ENCODE results near the gene LYSMD3.

Gene LYSMD3

DNA sequence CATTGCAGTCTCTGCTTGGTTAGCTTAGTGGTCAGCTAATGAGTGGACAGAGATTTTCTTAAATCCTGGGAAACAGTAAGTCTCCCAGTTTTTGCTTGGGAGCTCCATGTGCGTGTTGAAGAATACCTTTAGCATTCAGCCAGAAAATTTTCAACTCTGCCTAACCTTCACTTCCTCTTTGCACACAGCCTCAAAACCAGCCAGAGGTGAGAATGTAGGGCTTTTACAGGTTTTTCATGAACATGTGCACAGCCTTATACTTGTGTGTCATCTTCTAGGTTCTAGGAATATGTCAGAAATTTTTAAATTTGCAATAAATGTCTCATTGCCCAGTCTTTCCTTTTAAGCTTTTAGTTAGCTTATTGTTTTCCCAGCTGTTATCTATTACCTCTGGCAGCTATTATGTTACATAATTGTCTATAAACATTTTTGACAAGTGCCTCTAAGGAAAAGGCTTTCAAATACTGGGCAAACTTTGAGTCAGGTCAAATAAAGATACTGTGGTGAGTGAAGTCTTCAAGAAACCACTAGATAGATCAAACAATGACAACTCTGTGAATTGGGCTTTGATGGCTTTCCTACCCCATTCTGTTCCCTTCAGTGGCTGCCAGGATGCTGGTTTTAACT is 41.9 kb upstream of the LYSMD3 start:
- H3K27ac ChIP-seq (ENCODE audit: low read depth, low read length, poor library complexity, severe bottlenecking) = no peak overlapping the region

DNA sequence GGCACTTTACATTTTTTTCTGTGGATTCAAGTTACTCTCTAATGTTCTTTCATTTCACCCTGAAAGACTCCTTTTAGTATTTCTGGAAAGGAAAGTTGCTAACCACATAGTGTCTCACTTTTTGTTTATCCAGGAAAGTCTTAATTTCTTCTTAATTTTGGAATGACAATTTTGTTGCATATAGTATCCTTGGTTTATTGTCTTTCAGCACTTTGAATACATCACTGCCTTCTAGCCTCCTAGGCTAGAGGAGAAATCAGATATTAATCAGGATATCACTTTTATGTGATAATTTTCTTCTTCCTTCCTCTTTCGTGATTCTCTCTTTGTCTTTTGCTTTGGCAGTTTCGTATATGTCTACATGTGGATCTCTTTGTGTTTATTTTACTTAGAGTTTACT is 40.6 kb upstream of the LYSMD3 start:
- no peak overlapping the region for H2AFZ ChIP-seq (ENCODE audit: low read length)
- no peaks in the 10 kb centered on the region for H3K36me3 ChIP-seq (ENCODE audit: insufficient read depth, low read length)
- no peaks in the 10 kb centered on the region for H4K20me1 ChIP-seq (ENCODE audit: insufficient read depth, low read length)
- H3K79me2 ChIP-seq (ENCODE audit: insufficient read depth, low read length) = no peaks in the 10 kb centered on the region
- no peak for TF ChIP-seq EZH2 (IDR thresholded peaks at IDR 0.05; ENCODE audit: borderline replicate concordance, low read length)
- TF ChIP-seq, protein P1, sequence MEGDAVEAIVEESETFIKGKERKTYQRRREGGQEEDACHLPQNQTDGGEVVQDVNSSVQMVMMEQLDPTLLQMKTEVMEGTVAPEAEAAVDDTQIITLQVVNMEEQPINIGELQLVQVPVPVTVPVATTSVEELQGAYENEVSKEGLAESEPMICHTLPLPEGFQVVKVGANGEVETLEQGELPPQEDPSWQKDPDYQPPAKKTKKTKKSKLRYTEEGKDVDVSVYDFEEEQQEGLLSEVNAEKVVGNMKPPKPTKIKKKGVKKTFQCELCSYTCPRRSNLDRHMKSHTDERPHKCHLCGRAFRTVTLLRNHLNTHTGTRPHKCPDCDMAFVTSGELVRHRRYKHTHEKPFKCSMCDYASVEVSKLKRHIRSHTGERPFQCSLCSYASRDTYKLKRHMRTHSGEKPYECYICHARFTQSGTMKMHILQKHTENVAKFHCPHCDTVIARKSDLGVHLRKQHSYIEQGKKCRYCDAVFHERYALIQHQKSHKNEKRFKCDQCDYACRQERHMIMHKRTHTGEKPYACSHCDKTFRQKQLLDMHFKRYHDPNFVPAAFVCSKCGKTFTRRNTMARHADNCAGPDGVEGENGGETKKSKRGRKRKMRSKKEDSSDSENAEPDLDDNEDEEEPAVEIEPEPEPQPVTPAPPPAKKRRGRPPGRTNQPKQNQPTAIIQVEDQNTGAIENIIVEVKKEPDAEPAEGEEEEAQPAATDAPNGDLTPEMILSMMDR (IDR thresholded peaks at IDR 0.05; ENCODE audit: low read length) = no peak
- H3K27me3 ChIP-seq (ENCODE audit: insufficient read depth, low read length) = no peaks in the 10 kb centered on the region
- no peak overlapping the region for H3K4me2 ChIP-seq (ENCODE audit: low read length)
- H3K9ac ChIP-seq (ENCODE audit: low read length) = no peak overlapping the region
- no peak overlapping the region for H3K27ac ChIP-seq (ENCODE audit: low read depth, low read length, poor library complexity, severe bottlenecking)
- no peaks in the 10 kb centered on the region for H3K9me2 ChIP-seq (ENCODE audit: low read depth, low read length)
- H3K4me3 ChIP-seq (ENCODE audit: low read depth, low read length, poor library complexity, severe bottlenecking) = no peak overlapping the region
- no peaks in the 10 kb centered on the region for H3K4me1 ChIP-seq (ENCODE audit: insufficient read depth, low read length, severe bottlenecking)
- H3F3A ChIP-seq (ENCODE audit: insufficient read depth, low read length) = no peaks in the 10 kb centered on the region
- no peaks in the 10 kb centered on the region for H3K9me3 ChIP-seq (ENCODE audit: low read length)

More for the DNA sequence above, 41.9 kb upstream of the LYSMD3 start:
- Histone ChIP-seq H3K27me3 (ENCODE audit: insufficient read depth, low read length) (no peaks in the 10 kb centered on the region), H3F3A (ENCODE audit: insufficient read depth, low read length) (no peaks in the 10 kb centered on the region), H3K4me1 (ENCODE audit: insufficient read depth, low read length, severe bottlenecking) (no peaks in the 10 kb centered on the region), H3K79me2 (ENCODE audit: insufficient read depth, low read length) (no peaks in the 10 kb centered on the region), H3K4me3 (ENCODE audit: low read depth, low read length, poor library complexity, severe bottlenecking) (no peak overlapping the region), H3K4me2 (ENCODE audit: low read length) (no peak overlapping the region), H3K9me2 (ENCODE audit: low read depth, low read length) (no peaks in the 10 kb centered on the region), H4K20me1 (ENCODE audit: insufficient read depth, low read length) (no peaks in the 10 kb centered on the region), H2AFZ (ENCODE audit: low read length) (no peak overlapping the region), H3K9ac (ENCODE audit: low read length) (no peak overlapping the region), H3K9me3 (ENCODE audit: low read length) (no peaks in the 10 kb centered on the region), H3K36me3 (ENCODE audit: insufficient read depth, low read length) (no peaks in the 10 kb centered on the region)
- no peak for TF ChIP-seq EZH2 (IDR thresholded peaks at IDR 0.05; ENCODE audit: borderline replicate concordance, low read length)
- TF ChIP-seq, protein P1 (IDR thresholded peaks at IDR 0.05; ENCODE audit: low read length) = no peak

DNA sequence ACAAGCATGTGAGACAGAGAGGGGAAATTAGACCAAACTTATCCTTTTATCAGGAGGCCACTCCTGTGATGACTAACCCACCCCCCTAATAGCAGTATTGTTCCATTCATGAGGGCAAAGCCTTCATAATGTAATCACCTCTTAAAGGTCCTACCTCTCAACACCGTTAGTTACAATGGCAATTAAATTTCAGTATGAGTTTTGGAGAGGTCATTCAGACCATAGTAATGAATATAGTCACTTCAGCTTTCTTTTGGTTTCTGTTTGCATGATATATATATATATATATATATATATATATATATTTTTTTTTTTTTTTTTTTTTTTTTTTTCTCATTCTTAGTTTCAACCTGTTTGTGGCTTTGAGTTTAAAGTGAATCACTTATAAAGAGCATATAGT is 39.7 kb upstream of the LYSMD3 start:
- Histone ChIP-seq H2AFZ (ENCODE audit: low read length) (no peak overlapping the region), H4K20me1 (ENCODE audit: insufficient read depth, low read length) (no peaks in the 10 kb centered on the region), H3K79me2 (ENCODE audit: insufficient read depth, low read length) (no peaks in the 10 kb centered on the region), H3K4me1 (ENCODE audit: insufficient read depth, low read length, severe bottlenecking) (no peaks in the 10 kb centered on the region), H3K4me3 (ENCODE audit: low read depth, low read length, poor library complexity, severe bottlenecking) (no peak overlapping the region), H3K27me3 (ENCODE audit: insufficient read depth, low read length) (no peaks in the 10 kb centered on the region), H3K9ac (ENCODE audit: low read length) (no peak overlapping the region), H3K36me3 (ENCODE audit: insufficient read depth, low read length) (no peaks in the 10 kb centered on the region), H3K9me2 (ENCODE audit: low read depth, low read length) (no peaks in the 10 kb centered on the region), H3K9me3 (ENCODE audit: low read length) (no peaks in the 10 kb centered on the region), H3K27ac (ENCODE audit: low read depth, low read length, poor library complexity, severe bottlenecking) (no peak overlapping the region), H3K4me2 (ENCODE audit: low read length) (no peak overlapping the region), H3F3A (ENCODE audit: insufficient read depth, low read length) (no peaks in the 10 kb centered on the region)
- TF ChIP-seq, protein P1 (IDR thresholded peaks at IDR 0.05; ENCODE audit: low read length) = no peak
- no peak for TF ChIP-seq EZH2 (IDR thresholded peaks at IDR 0.05; ENCODE audit: borderline replicate concordance, low read length)
